Measurements from ENCODE around the gene PRRX2.
A peak's percentile ranks its signal among the peaks of the same experiment; 100 is the strongest.
"Not testable (repeated sequence)": the region's sequence is repeated elsewhere in the genome, so short reads cannot be mapped to it uniquely, and the experiment has no call there.

PRRX2 gene

GRCh38 chr9:129737479-129738274, 72.2 kb downstream of the PRRX2 start:
- H3K9me3 Mint-ChIP-seq: no peaks in the 10 kb centered on the region
- H3K4me3 Mint-ChIP-seq: peak overlapping the region; percentile 58
- H3K36me3 Mint-ChIP-seq (ENCODE audit: low read depth): no peaks in the 10 kb centered on the region
- peak; percentile 78 for DNase-seq (ENCODE audit: low spot score)
- H3K27me3 Mint-ChIP-seq (ENCODE audit: low read depth): peaks cover 3% of the 10 kb centered on the region
- H3K4me1 Mint-ChIP-seq (ENCODE audit: low read depth): peaks cover 9% of the 10 kb centered on the region
- peak overlapping the region; percentile 76 for H3K27ac Mint-ChIP-seq

DNA sequence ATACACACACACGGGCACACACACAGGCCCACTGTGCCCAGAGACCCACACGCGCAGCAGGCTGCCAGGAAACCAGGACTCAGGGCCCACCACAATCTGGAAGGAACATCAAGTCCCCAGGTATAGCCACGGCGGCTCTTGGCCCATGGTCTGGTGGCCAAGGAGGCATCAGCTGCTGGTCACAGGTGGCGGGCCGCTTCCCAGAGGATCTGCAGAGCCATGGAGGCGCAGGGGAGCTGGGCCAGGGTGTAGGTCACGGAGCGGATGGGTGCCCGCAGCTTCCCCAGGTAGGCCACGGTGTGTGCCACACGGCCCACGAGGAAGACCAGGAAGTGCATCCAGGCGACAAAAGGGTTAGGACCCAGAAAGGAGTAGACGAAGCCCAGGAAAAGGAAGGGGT, 74.0 kb downstream of the PRRX2 start:
- Mint-ChIP-seq H3K27ac (no peak overlapping the region), H3K36me3 (ENCODE audit: low read depth) (no peaks in the 10 kb centered on the region), H3K9me3 (no peaks in the 10 kb centered on the region), H3K4me3 (no peak overlapping the region), H3K27me3 (ENCODE audit: low read depth) (peaks cover 3% of the 10 kb centered on the region), H3K4me1 (ENCODE audit: low read depth) (peaks cover 9% of the 10 kb centered on the region)
- no peak for DNase-seq (ENCODE audit: low spot score)

DNA sequence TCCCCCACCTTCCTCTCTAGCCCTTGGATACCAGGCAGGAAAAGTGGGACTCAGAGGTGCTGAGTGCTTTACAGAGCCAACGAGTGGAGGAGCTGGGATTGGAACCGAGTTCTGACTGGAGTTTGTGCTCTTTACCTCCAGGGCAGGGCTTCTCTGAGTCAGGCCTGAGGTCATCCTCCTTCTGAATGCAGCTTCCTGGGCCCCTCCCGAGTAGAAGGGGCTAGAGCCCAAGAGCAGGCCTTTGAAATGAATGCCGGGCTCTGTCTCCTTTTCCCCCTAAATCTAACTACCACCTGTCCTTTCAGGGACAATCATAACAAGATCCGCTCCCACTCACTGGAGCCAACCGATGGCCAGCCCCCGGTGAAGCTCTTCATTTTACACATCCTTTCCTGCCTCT, 74.7 kb downstream of the PRRX2 start:
- Mint-ChIP-seq H3K27ac (no peak overlapping the region), H3K36me3 (ENCODE audit: low read depth) (no peaks in the 10 kb centered on the region), H3K4me1 (ENCODE audit: low read depth) (peaks cover 9% of the 10 kb centered on the region), H3K9me3 (no peaks in the 10 kb centered on the region), H3K27me3 (ENCODE audit: low read depth) (peaks cover 3% of the 10 kb centered on the region), H3K4me3 (no peak overlapping the region)
- no peak for DNase-seq (ENCODE audit: low spot score)

DNA sequence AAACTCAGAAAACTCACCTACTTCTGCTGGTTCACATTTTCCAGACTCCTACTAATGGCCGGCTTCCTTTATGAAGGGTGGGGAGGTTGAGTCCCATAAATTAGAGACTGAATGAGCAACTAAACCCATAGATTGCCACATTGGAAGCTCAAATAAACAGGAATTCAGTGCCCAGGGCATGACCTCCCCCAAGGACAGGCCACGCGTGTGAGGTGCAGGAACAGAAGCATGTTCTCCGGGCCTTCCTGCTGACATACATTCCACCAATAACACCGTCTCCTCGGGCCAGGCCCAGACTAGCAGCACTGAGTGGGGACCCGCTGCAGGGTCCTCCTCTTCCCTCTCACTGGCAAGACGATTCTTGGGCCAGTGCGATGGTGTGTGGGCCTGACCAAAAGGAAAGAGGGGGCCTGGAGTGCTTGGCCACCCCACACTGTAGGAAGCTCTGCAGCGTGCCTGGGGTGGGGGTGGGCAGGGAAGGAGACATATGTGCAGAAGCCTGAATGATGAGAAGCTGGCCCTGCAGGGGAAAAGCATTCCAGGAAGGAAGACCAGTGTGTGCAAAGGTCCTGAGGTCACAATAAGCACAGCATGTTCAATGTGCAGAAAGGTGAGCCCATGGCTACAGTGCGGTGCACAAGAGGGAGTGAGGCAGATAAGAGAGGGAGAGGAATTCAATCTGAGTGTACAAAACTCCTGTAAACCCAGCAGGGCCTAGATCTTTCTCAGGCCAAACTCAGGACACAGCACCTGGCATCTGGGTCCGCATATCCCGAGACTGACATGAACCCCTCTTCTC, 75.4 kb downstream of the PRRX2 start:
- Mint-ChIP-seq H3K4me1 (ENCODE audit: low read depth) (peaks cover 9% of the 10 kb centered on the region), H3K27me3 (ENCODE audit: low read depth) (peaks cover 3% of the 10 kb centered on the region), H3K36me3 (ENCODE audit: low read depth) (no peaks in the 10 kb centered on the region), H3K27ac (no peak overlapping the region), H3K4me3 (no peak overlapping the region), H3K9me3 (no peaks in the 10 kb centered on the region)
- DNase-seq (ENCODE audit: low spot score): no peak

DNA sequence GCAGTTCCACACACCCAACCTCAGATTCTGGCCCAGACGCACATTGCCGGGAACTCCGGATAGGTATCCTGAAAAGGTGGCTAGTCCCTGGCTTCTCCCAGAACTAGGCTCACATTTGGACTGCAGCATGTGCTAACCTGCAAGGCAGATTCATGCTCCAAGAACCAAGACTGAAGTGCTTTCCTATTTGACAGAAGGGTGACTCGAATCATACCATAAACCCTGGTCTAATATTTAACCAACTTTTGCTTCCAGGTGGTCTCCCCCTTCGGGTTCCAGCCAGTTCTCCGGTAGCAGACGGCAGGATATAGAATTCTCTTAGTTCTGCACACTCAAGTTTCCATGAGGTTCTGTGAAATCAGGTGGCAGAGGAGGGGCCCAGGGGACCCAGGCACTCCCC, 79.8 kb downstream of the PRRX2 start:
- Mint-ChIP-seq H3K9me3 (no peaks in the 10 kb centered on the region), H3K27ac (no peak overlapping the region), H3K4me1 (ENCODE audit: low read depth) (no peaks in the 10 kb centered on the region), H3K36me3 (ENCODE audit: low read depth) (no peaks in the 10 kb centered on the region), H3K4me3 (no peak overlapping the region), H3K27me3 (ENCODE audit: low read depth) (no peaks in the 10 kb centered on the region)
- DNase-seq (ENCODE audit: low spot score): no peak

GRCh38 chr9:129746092-129746777, 80.8 kb downstream of the PRRX2 start:
- no peak for DNase-seq (ENCODE audit: low spot score)
- H3K27me3 Mint-ChIP-seq (ENCODE audit: low read depth): no peaks in the 10 kb centered on the region
- H3K27ac Mint-ChIP-seq: no peak overlapping the region
- H3K4me3 Mint-ChIP-seq: no peak overlapping the region
- H3K4me1 Mint-ChIP-seq (ENCODE audit: low read depth): no peaks in the 10 kb centered on the region
- no peaks in the 10 kb centered on the region for H3K36me3 Mint-ChIP-seq (ENCODE audit: low read depth)
- no peaks in the 10 kb centered on the region for H3K9me3 Mint-ChIP-seq

- Mint-ChIP-seq H3K4me1 (ENCODE audit: low read depth) (no peaks in the 10 kb centered on the region), H3K4me3 (no peak overlapping the region), H3K27me3 (ENCODE audit: low read depth) (no peaks in the 10 kb centered on the region), H3K9me3 (no peaks in the 10 kb centered on the region), H3K36me3 (ENCODE audit: low read depth) (no peaks in the 10 kb centered on the region), H3K27ac (no peak overlapping the region)
- DNase-seq (ENCODE audit: low spot score): no peak
Observed at GRCh38 chr9:129748249-129748648, 82.8 kb downstream of the PRRX2 start.

- not testable (repeated sequence) for H3K4me3 Mint-ChIP-seq; H3K36me3 Mint-ChIP-seq (ENCODE audit: low read depth); H3K27ac Mint-ChIP-seq; DNase-seq (ENCODE audit: low spot score); H3K27me3 Mint-ChIP-seq (ENCODE audit: low read depth); H3K9me3 Mint-ChIP-seq; H3K4me1 Mint-ChIP-seq (ENCODE audit: low read depth)
Observed at GRCh38 chr9:129749052-129749451, 83.6 kb downstream of the PRRX2 start.

- Mint-ChIP-seq H3K27me3 (ENCODE audit: low read depth) (no peaks in the 10 kb centered on the region), H3K4me1 (ENCODE audit: low read depth) (no peaks in the 10 kb centered on the region), H3K36me3 (ENCODE audit: low read depth) (no peaks in the 10 kb centered on the region), H3K9me3 (no peaks in the 10 kb centered on the region), H3K27ac (no peak overlapping the region), H3K4me3 (no peak overlapping the region)
- DNase-seq (ENCODE audit: low spot score): no peak
Observed at GRCh38 chr9:129749575-129749974, 84.1 kb downstream of the PRRX2 start.

DNA sequence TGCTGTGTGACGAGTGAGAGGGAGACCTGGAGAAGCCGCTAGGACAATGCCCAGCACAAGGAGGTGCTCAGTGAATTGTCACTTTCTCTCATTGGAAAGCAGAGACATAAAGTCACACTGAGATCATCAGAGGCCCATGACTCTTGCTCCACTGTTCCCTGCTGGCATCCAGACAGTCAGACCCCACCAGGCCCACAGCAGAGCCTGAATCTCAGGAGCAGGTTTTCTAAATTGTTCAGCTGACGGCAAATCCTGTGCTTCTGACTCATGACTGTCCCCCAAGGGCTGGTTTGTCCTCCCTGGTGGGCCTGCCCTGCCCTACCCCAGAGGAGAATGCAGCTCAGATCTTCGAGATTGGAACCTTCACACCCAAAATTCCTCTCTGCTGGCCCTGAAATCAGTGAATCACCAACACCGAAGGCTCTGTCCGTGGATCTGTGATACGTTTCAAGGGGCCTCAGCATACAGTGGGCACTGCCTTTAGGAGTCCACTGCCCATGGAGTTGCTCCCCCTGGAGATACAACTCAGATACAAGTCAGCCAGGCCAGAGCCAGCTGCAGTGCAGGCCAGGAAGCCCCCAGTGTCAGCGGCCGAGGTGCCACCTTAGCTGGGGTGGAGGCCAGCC, 84.7 kb downstream of the PRRX2 start:
- Mint-ChIP-seq H3K9me3 (no peaks in the 10 kb centered on the region), H3K27me3 (ENCODE audit: low read depth) (no peaks in the 10 kb centered on the region), H3K36me3 (ENCODE audit: low read depth) (no peaks in the 10 kb centered on the region), H3K4me1 (ENCODE audit: low read depth) (no peaks in the 10 kb centered on the region), H3K4me3 (no peak overlapping the region), H3K27ac (no peak overlapping the region)
- no peak for DNase-seq (ENCODE audit: low spot score)

- Mint-ChIP-seq H3K27ac (no peak overlapping the region), H3K9me3 (no peaks in the 10 kb centered on the region), H3K4me3 (no peak overlapping the region), H3K27me3 (ENCODE audit: low read depth) (no peaks in the 10 kb centered on the region), H3K36me3 (ENCODE audit: low read depth) (no peaks in the 10 kb centered on the region), H3K4me1 (ENCODE audit: low read depth) (peaks cover 2% of the 10 kb centered on the region)
- DNase-seq (ENCODE audit: low spot score): no peak
Observed at GRCh38 chr9:129751841-129752801, 86.7 kb downstream of the PRRX2 start.

DNA sequence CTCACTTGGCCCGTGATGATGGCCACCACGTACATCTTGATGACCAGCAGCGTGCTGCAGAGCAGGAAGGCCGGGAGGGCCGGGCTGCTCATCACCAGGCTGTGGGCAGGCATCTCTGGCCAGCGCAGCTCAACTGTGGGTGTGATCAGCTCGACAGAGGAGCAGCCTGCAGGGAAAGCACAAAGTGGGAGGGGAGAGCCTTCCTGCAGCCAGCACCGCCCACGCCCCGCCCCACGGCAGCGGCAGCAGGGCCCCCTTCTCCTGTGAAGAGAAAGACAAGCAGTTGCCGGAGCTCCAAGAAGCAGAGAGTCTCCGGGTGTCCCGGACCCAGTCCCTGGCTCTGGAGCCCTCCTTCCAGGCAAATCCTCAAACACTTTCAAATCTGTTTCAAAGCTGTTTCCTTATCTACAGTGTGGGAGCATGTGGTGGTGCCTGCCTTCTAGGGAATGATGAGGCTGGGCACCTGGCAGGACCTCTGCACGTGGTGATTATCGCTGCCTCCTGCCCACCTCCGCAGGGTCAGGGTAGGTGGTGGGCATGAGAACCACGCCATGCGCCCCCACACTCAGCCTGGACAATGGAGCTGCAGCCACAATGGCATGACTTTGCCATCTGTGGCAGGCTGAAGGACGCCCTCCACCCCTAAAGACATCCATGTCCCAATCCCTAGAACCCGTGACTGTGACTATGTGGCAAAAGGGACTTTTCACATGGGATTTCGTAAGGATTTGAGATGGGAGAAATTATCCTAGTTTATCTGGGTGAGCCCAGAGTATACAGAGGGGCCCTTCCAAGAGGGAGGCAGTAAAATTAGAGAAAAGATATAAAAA, 87.7 kb downstream of the PRRX2 start, which contains the start of gene PTGES:
Gene PTGES (minus strand): TSS at position 143 of the 830 bp plus-strand sequence. CDS start 30 bp downstream, at position 113.
- DNase-seq (ENCODE audit: low spot score): peak; percentile 54
- H3K27ac Mint-ChIP-seq: no peak within 1 kb of the TSS
- H3K9me3 Mint-ChIP-seq: no peaks in the 10 kb centered on the region
- peaks cover 2% of the 10 kb centered on the region for H3K27me3 Mint-ChIP-seq (ENCODE audit: low read depth)
- peaks cover 5% of the 10 kb centered on the region for H3K4me1 Mint-ChIP-seq (ENCODE audit: low read depth)
- no peak within 1 kb of the TSS for H3K4me3 Mint-ChIP-seq
- H3K36me3 Mint-ChIP-seq (ENCODE audit: low read depth): no peaks in the 10 kb centered on the region
